Neural cell (in vitro differentiated cells): ENCODE measurements around the gene TMEM61. TPM values are rescaled to one million over a fixed set of nuclear protein-coding genes. Genes with fewer than 3 reads are reported as not detected.
A peak's percentile ranks its signal among the peaks of the same experiment; 100 is the strongest.

Experiments
- H2AFZ ChIP-seq: fragments of 200-600, 300-800 bp; sonication (generic), shearing (Covaris generic); 2 replicates; pipeline ENCODE4 v1.6.0; 2014; ENCODE audit warnings: low read depth, mild to moderate bottlenecking, antibody characterized with exemption, low read length, moderate library complexity
- H3F3A ChIP-seq: fragments of 200-600 bp; shearing (Covaris generic); 2 replicates; pipeline ENCODE4 v1.6.1; 2016; ENCODE audit warnings: mild to moderate bottlenecking, moderate library complexity, mixed read lengths, antibody characterized with exemption, low read length; ENCODE audit not compliant: insufficient read depth, poor library complexity, severe bottlenecking
- H3K27ac ChIP-seq: fragments of 200-600, 300-800 bp; sonication (generic), shearing (Covaris generic); 2 replicates; pipeline ENCODE4 v1.5.1; 2014; ENCODE audit warnings: mild to moderate bottlenecking, low read length, moderate library complexity
- H3K27me3 ChIP-seq: fragments of 300-800, 200-600 bp; sonication (generic), shearing (Covaris generic); 2 replicates; pipeline ENCODE4 v1.6.0; 2014; ENCODE audit warnings: mild to moderate bottlenecking, low read depth, low read length, moderate library complexity; ENCODE audit not compliant: insufficient read depth
- H3K36me3 ChIP-seq: fragments of 300-800, 200-600 bp; sonication (generic), shearing (Covaris generic); 2 replicates; pipeline ENCODE4 v1.5.1; 2014; ENCODE audit warnings: mild to moderate bottlenecking, antibody characterized with exemption, low read length, moderate library complexity; ENCODE audit not compliant: insufficient read depth
- H3K4me2 ChIP-seq: fragments of 300-800, 200-600 bp; sonication (generic), shearing (Covaris generic); 2 replicates; pipeline ENCODE4 v1.6.0; 2014; ENCODE audit warnings: mild to moderate bottlenecking, low read length
- H3K4me3 ChIP-seq: fragments of 300-800, 200-600 bp; sonication (generic), shearing (Covaris generic); 2 replicates; pipeline ENCODE4 v1.5.1; 2014; ENCODE audit warnings: mild to moderate bottlenecking, low read length, moderate library complexity
- H3K79me2 ChIP-seq: fragments of 200-600 bp; shearing (Covaris generic); replicated peaks from 2 replicates; pipeline ENCODE4 v1.6.0; 2014; ENCODE audit warnings: mild to moderate bottlenecking, low read length, moderate library complexity; ENCODE audit not compliant: insufficient read depth
- H3K9ac ChIP-seq: fragments of 300-800, 200-600 bp; sonication (generic), shearing (Covaris generic); 2 replicates; pipeline ENCODE4 v1.6.1; 2016; ENCODE audit warnings: mild to moderate bottlenecking, low read length, mixed read lengths
- H3K9me2 ChIP-seq: fragments of 200-600 bp; shearing (Covaris generic); 2 replicates; pipeline ENCODE4 v1.6.1; 2016; ENCODE audit warnings: mild to moderate bottlenecking, low read length, mixed read lengths; ENCODE audit not compliant: insufficient read depth
- H3K9me3 ChIP-seq: fragments of 200-600, 300-800 bp; sonication (generic), shearing (Covaris generic); 2 replicates; pipeline ENCODE4 v1.6.1; 2016; ENCODE audit warnings: mild to moderate bottlenecking, mixed run types, low read length, moderate library complexity, mixed read lengths
- H4K20me1 ChIP-seq: fragments of 200-600 bp; shearing (Covaris generic); 2 replicates; pipeline ENCODE4 v1.6.1; 2016; ENCODE audit warnings: mild to moderate bottlenecking, mixed run types; ENCODE audit not compliant: insufficient read depth
- CTCF ChIP-seq: fragments of 450-650 bp; IDR thresholded peaks from 2 replicates; pipeline ENCODE4 v1.5.1; 2014; ENCODE audit warnings: antibody characterized with exemption, mild to moderate bottlenecking, moderate library complexity; ENCODE audit not compliant: poor library complexity, severe bottlenecking
- EP300 ChIP-seq: fragments of 450-650 bp; conservative IDR thresholded peaks from 2 replicates; pipeline ENCODE4 v1.6.1; 2014; ENCODE audit warnings: antibody characterized with exemption, mild to moderate bottlenecking, moderate library complexity; ENCODE audit not compliant: poor library complexity, severe bottlenecking
- EZH2 ChIP-seq: fragments of 200-600, 300-800 bp; shearing (Covaris generic), sonication (generic); IDR thresholded peaks from 2 replicates; pipeline ENCODE4 v1.6.1; 2014; ENCODE audit warnings: antibody characterized with exemption, low read length, borderline replicate concordance, mild to moderate bottlenecking; ENCODE audit not compliant: insufficient read depth, poor library complexity, severe bottlenecking
- MXI1 ChIP-seq: fragments of 450-650 bp; conservative IDR thresholded peaks from 2 replicates; pipeline ENCODE4 v1.6.1; 2014; ENCODE audit warnings: antibody characterized with exemption, mild to moderate bottlenecking; ENCODE audit not compliant: poor library complexity, severe bottlenecking
- POLR2AphosphoS5 ChIP-seq: IDR thresholded peaks from 2 replicates; pipeline ENCODE4 v1.6.1; 2012
- RAD21 ChIP-seq: fragments of 450-650 bp; conservative IDR thresholded peaks from 2 replicates; pipeline ENCODE4 v1.6.1; 2014; ENCODE audit warnings: antibody characterized with exemption, mild to moderate bottlenecking, moderate library complexity
- SMC3 ChIP-seq: fragments of 450-650 bp; conservative IDR thresholded peaks from 2 replicates; pipeline ENCODE4 v1.6.1; 2014; ENCODE audit warnings: antibody characterized with exemption, mild to moderate bottlenecking, moderate library complexity; ENCODE audit not compliant: poor library complexity
- TAF1 ChIP-seq: IDR thresholded peaks from 2 replicates; pipeline ENCODE4 v1.6.1; 2012; ENCODE audit warnings: low read depth
- polyA plus RNA-seq: library from polyadenylated mRNA; depleted of rRNA; stranded (reverse); fragments of >200 nt; gene quantifications from 2 replicates; pipeline ENCODE4 v1.2.3, GENCODE V29; 2014
- TF ChIP-seq, protein P1 (sequence below): IDR thresholded peaks from 2 replicates; pipeline ENCODE4 v1.6.1; 2012; ENCODE audit warnings: borderline replicate concordance

TMEM61 gene
- polyA plus RNA-seq, 1 donor from 2014 or later, result not detected

DNA sequence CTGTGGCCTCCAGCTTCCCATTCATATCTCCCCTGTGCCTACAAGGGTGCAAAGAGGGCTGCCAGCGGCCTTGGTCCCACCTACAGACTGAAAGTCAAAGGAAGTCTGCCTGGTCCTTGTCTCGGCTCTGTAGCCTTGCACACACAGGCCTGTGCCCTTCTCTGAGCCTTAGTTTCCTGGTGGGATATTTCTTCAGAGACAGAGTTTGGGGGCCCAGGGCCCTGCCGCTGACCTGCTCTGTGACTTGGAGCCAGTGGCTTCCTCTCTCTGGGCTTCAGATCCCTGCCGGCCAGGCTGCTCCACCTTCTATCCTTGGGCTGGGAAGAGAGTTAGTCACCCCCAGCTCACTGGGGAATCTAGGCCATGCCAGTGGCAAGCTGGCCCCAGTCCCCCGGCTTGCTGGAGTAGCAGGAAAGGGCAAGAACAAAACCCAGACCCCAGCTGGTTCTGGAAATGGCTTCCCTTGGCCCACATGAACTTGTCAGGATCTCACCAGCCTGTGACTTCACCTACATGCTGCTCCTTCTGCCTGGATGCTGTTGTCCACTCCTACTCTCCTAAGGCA, 1.0 kb upstream of the TMEM61 start:
- Histone ChIP-seq H3K9me2 (no peaks in the 10 kb centered on the region), H3K79me2 (no peaks in the 10 kb centered on the region), H3K4me2 (no peak overlapping the region), H4K20me1 (no peaks in the 10 kb centered on the region), H3K4me3 (no peak overlapping the region), H3K9ac (no peak overlapping the region), H3K9me3 (no peaks in the 10 kb centered on the region), H2AFZ (no peak overlapping the region), H3F3A (no peaks in the 10 kb centered on the region), H3K27ac (no peak overlapping the region), H3K27me3 (peaks cover 31% of the 10 kb centered on the region), H3K36me3 (no peaks in the 10 kb centered on the region)
- TF ChIP-seq SMC3 (no peak), EP300 (no peak), MXI1 (no peak), POLR2AphosphoS5 (no peak), RAD21 (no peak), CTCF (no peak), TAF1 (no peak), EZH2 (no peak)
- TF ChIP-seq, protein P1, sequence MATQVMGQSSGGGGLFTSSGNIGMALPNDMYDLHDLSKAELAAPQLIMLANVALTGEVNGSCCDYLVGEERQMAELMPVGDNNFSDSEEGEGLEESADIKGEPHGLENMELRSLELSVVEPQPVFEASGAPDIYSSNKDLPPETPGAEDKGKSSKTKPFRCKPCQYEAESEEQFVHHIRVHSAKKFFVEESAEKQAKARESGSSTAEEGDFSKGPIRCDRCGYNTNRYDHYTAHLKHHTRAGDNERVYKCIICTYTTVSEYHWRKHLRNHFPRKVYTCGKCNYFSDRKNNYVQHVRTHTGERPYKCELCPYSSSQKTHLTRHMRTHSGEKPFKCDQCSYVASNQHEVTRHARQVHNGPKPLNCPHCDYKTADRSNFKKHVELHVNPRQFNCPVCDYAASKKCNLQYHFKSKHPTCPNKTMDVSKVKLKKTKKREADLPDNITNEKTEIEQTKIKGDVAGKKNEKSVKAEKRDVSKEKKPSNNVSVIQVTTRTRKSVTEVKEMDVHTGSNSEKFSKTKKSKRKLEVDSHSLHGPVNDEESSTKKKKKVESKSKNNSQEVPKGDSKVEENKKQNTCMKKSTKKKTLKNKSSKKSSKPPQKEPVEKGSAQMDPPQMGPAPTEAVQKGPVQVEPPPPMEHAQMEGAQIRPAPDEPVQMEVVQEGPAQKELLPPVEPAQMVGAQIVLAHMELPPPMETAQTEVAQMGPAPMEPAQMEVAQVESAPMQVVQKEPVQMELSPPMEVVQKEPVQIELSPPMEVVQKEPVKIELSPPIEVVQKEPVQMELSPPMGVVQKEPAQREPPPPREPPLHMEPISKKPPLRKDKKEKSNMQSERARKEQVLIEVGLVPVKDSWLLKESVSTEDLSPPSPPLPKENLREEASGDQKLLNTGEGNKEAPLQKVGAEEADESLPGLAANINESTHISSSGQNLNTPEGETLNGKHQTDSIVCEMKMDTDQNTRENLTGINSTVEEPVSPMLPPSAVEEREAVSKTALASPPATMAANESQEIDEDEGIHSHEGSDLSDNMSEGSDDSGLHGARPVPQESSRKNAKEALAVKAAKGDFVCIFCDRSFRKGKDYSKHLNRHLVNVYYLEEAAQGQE, result no peak

- TF ChIP-seq, protein P1, result no peak
- TF ChIP-seq EP300 (no peak), CTCF (no peak), EZH2 (no peak), RAD21 (no peak), MXI1 (no peak), POLR2AphosphoS5 (no peak), SMC3 (no peak), TAF1 (no peak)
- Histone ChIP-seq H3K4me2 (no peak overlapping the region), H2AFZ (no peak overlapping the region), H4K20me1 (no peaks in the 10 kb centered on the region), H3K4me3 (peak overlapping the region; percentile 52), H3K9ac (no peak overlapping the region), H3K27ac (no peak overlapping the region), H3K9me2 (no peaks in the 10 kb centered on the region), H3K27me3 (peaks cover 31% of the 10 kb centered on the region), H3K79me2 (no peaks in the 10 kb centered on the region), H3K36me3 (no peaks in the 10 kb centered on the region), H3K9me3 (no peaks in the 10 kb centered on the region), H3F3A (no peaks in the 10 kb centered on the region)
Observed at GRCh38 chr1:54980046-54980527, 341 bp upstream of the TMEM61 start.
